ENCODE measurements around the gene PNCK.

DNA sequence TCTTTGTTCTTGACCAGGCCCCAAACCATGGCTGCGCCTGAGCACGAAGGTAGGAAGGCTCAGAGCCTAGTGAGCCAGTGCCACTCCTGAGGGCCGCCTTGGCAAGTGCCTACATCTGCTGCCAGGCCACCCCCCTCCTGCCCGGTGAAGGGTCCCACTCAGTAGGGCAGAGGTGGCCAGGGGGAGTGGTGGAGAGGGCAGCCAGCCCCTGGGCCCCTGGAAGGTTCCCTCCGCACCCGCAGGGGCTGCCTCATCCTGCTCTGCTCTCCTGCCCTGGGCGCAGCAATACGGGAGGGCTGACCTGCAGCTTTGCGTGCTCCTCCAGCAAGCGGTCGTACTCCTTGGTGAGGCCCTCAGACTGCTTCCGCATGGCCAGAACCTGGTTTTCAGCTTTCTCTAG, 28.1 kb upstream of the PNCK start:
- TF ChIP-seq CTCF (conservative IDR thresholded peaks at IDR 0.05 in 1 of 2, IDR thresholded peaks at IDR 0.05 in 1 of 2; ENCODE audit: low read depth in 1 of 2, low read length in 2 of 2) (no peak), EZH2 (IDR thresholded peaks at IDR 0.05; ENCODE audit: low read length, missing control alignments) (no peak)
